HepG2 (cell line): ENCODE results near the gene TMEM41B. TPM values are rescaled to one million over a fixed set of nuclear protein-coding genes. Genes with fewer than 3 reads are reported as not detected.

ENCODE experiments used
- ARHGAP35 ChIP-seq: sonication (generic); formaldehyde crosslinking; IDR thresholded peaks from 2 replicates; pipeline ENCODE4 v1.9.0; 2022; ENCODE audit warnings: mild to moderate bottlenecking, inconsistent platforms, moderate library complexity, missing genetic modification reagents, borderline replicate concordance
- ATF2 ChIP-seq: sonication (generic); formaldehyde crosslinking; IDR thresholded peaks from 2 replicates; pipeline ENCODE4 v1.4.0; 2020; ENCODE audit warnings: missing genetic modification reagents
- CHD4 ChIP-seq: fragments of 200-600 bp; sonication (generic); IDR thresholded peaks from 2 replicates; pipeline ENCODE4 v1.7.0; 2017; ENCODE audit warnings: mild to moderate bottlenecking, low read length, borderline replicate concordance
- EED ChIP-seq: sonication (generic); formaldehyde crosslinking; IDR thresholded peaks from 2 replicates; pipeline ENCODE4 v1.5.0; 2020; ENCODE audit warnings: mild to moderate bottlenecking, missing genetic modification reagents
- FLYWCH1 ChIP-seq: sonication (generic); formaldehyde crosslinking; IDR thresholded peaks from 2 replicates; pipeline ENCODE4 v1.8.1; 2023; ENCODE audit warnings: mild to moderate bottlenecking, missing genetic modification reagents
- FOSL2 ChIP-seq: sonication (generic); formaldehyde crosslinking; IDR thresholded peaks from 2 replicates; pipeline ENCODE4 v1.4.0; 2020; ENCODE audit warnings: missing genetic modification reagents
- HNRNPLL ChIP-seq: fragments of 200-400 bp; formaldehyde crosslinking; IDR thresholded peaks from 2 replicates; pipeline ENCODE4 v1.6.1; 2017; ENCODE audit warnings: mild to moderate bottlenecking, low read depth, low read length; ENCODE audit not compliant: poor library complexity, severe bottlenecking
- JUND ChIP-seq: sonication (generic); formaldehyde crosslinking; IDR thresholded peaks from 2 replicates; pipeline ENCODE4 v1.8.0; 2022; ENCODE audit warnings: mild to moderate bottlenecking, missing genetic modification reagents
- PITX1 ChIP-seq: sonication (generic); formaldehyde crosslinking; IDR thresholded peaks from 2 replicates; pipeline ENCODE4 v1.5.1; 2020; ENCODE audit warnings: mild to moderate bottlenecking, missing genetic modification reagents
- PLRG1 ChIP-seq: fragments of 450-650 bp; conservative IDR thresholded peaks from 2 replicates; pipeline ENCODE4 v1.6.1; 2016
- PTBP1 ChIP-seq: fragments of 200-400 bp; formaldehyde crosslinking; IDR thresholded peaks from 2 replicates; pipeline ENCODE4 v1.6.1; 2018; ENCODE audit warnings: low read length, low read depth; ENCODE audit not compliant: poor library complexity, severe bottlenecking
- RARA ChIP-seq: IDR thresholded peaks from 2 replicates; pipeline ENCODE4 v1.6.1; 2016; ENCODE audit warnings: missing genetic modification reagents, missing compliant biosample characterization
- RBFOX2 ChIP-seq: fragments of 200-400 bp; formaldehyde crosslinking; IDR thresholded peaks from 2 replicates; pipeline ENCODE4 v1.6.1; 2017; ENCODE audit warnings: low read depth, mild to moderate bottlenecking, low read length
- SMAD1 ChIP-seq: sonication (generic); formaldehyde crosslinking; IDR thresholded peaks from 2 replicates; pipeline ENCODE4 v1.4.0; 2020; ENCODE audit warnings: missing genetic modification reagents, low read depth, mild to moderate bottlenecking, borderline replicate concordance
- SMAD9 ChIP-seq: sonication (generic); formaldehyde crosslinking; IDR thresholded peaks from 2 replicates; pipeline ENCODE4 v1.5.1; 2020; ENCODE audit warnings: mild to moderate bottlenecking, missing genetic modification reagents
- YEATS2 ChIP-seq: sonication (generic); formaldehyde crosslinking; IDR thresholded peaks from 2 replicates; pipeline ENCODE4 v1.4.0; 2020; ENCODE audit warnings: missing genetic modification reagents, borderline replicate concordance
- YY1 ChIP-seq: IDR thresholded peaks from 2 replicates; pipeline ENCODE4 v1.6.1; 2011; ENCODE audit warnings: low read length, low read depth, moderate library complexity, mild to moderate bottlenecking; ENCODE audit not compliant: insufficient read depth, insufficient replicate concordance
- ZBTB3 ChIP-seq: sonication (generic); formaldehyde crosslinking; IDR thresholded peaks from 2 replicates; pipeline ENCODE4 v1.4.0; 2020; ENCODE audit warnings: low read depth, mild to moderate bottlenecking, moderate library complexity, missing genetic modification reagents, borderline replicate concordance
- ZC3H13 ChIP-seq: sonication (generic); formaldehyde crosslinking; IDR thresholded peaks from 2 replicates; pipeline ENCODE4 v1.8.1; 2023; ENCODE audit warnings: mild to moderate bottlenecking, missing genetic modification reagents, moderate library complexity
- ZFX ChIP-seq: sonication (generic); formaldehyde crosslinking; IDR thresholded peaks from 2 replicates; pipeline ENCODE4 v1.4.0; 2020; ENCODE audit warnings: mild to moderate bottlenecking, low read depth, missing genetic modification reagents, moderate library complexity
- ZNF264 ChIP-seq: sonication (generic); formaldehyde crosslinking; IDR thresholded peaks from 2 replicates; pipeline ENCODE4 v1.4.0; 2020; ENCODE audit warnings: missing genetic modification reagents
- ZNF317 ChIP-seq: sonication (generic); formaldehyde crosslinking; IDR thresholded peaks from 2 replicates; pipeline ENCODE4 v1.5.0; 2020; ENCODE audit warnings: mild to moderate bottlenecking, missing genetic modification reagents
- ZNF567 ChIP-seq: sonication (generic); formaldehyde crosslinking; IDR thresholded peaks from 2 replicates; pipeline ENCODE4 v1.8.1; 2023; ENCODE audit warnings: mild to moderate bottlenecking, missing genetic modification reagents, borderline replicate concordance
- ZNF629 ChIP-seq: sonication (generic); formaldehyde crosslinking; conservative IDR thresholded peaks from 2 replicates; pipeline ENCODE4 v1.5.0; 2020; ENCODE audit warnings: missing genetic modification reagents
- ZNF644 ChIP-seq: IDR thresholded peaks from 2 replicates; pipeline ENCODE4 v1.6.1; 2016; ENCODE audit warnings: low read depth
- ZNF720 ChIP-seq: sonication (generic); formaldehyde crosslinking; IDR thresholded peaks from 2 replicates; pipeline ENCODE4 v1.4.0; 2020; ENCODE audit warnings: missing genetic modification reagents
- polyA plus RNA-seq, 8 experiments: library from polyadenylated mRNA; depleted of rRNA in 3 of 8; stranded (reverse) in 7 of 8; unstranded in 1 of 8; fragments of >200 nt; fragmentation: Illumina TruSeq in 4 of 8; extraction: Trizol in 4 of 8; gene quantifications; 2 replicates each; pipeline versions ENCODE4 v1.2.1 to v1.2.3, GENCODE V29; 2011 to 2016; ENCODE audit warnings: low read depth in 4 of 8, missing spikeins in 1 of 8, mixed read lengths in 1 of 8; ENCODE audit not compliant: insufficient read depth in 1 of 8
- total RNA-seq, 5 experiments: library from RNA; depleted of rRNA; stranded (reverse); fragments of >200 nt; fragmentation: Illumina TruSeq; extraction: Trizol; gene quantifications; 2 replicates each; pipeline ENCODE4 v1.2.3, GENCODE V29; 2016; ENCODE audit warnings: low read depth in 1 of 5
- TF ChIP-seq, protein P1 (sequence below): sonication (generic); formaldehyde crosslinking; IDR thresholded peaks from 2 replicates; pipeline ENCODE4 v1.4.0; 2020; ENCODE audit warnings: missing genetic modification reagents
- TF ChIP-seq, protein P2 (sequence below): sonication (generic); formaldehyde crosslinking; IDR thresholded peaks from 2 replicates; pipeline ENCODE4 v1.4.0; 2020; ENCODE audit warnings: missing genetic modification reagents, borderline replicate concordance

Gene TMEM41B
- total and polyA plus RNA-seq, 2 of the 13 experiments (the other 11 are each of a cell fraction or from before 2014, with no cell fraction given): 36.8 to 48.1 TPM

- no peak for TF ChIP-seq ATF2
- peak; percentile 95 for TF ChIP-seq ZNF629 (CRISPR knock-in tag)
- TF ChIP-seq YY1: no peak
- TF ChIP-seq, protein P1, sequence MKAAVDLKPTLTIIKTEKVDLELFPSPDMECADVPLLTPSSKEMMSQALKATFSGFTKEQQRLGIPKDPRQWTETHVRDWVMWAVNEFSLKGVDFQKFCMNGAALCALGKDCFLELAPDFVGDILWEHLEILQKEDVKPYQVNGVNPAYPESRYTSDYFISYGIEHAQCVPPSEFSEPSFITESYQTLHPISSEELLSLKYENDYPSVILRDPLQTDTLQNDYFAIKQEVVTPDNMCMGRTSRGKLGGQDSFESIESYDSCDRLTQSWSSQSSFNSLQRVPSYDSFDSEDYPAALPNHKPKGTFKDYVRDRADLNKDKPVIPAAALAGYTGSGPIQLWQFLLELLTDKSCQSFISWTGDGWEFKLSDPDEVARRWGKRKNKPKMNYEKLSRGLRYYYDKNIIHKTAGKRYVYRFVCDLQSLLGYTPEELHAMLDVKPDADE: no peak
- no peak for TF ChIP-seq JUND (CRISPR knock-in tag)
- TF ChIP-seq ZNF317 (CRISPR knock-in tag): no peak
- no peak for TF ChIP-seq ZNF720
- no peak for TF ChIP-seq PTBP1
- TF ChIP-seq EED (CRISPR knock-in tag): no peak
- TF ChIP-seq, protein P2, sequence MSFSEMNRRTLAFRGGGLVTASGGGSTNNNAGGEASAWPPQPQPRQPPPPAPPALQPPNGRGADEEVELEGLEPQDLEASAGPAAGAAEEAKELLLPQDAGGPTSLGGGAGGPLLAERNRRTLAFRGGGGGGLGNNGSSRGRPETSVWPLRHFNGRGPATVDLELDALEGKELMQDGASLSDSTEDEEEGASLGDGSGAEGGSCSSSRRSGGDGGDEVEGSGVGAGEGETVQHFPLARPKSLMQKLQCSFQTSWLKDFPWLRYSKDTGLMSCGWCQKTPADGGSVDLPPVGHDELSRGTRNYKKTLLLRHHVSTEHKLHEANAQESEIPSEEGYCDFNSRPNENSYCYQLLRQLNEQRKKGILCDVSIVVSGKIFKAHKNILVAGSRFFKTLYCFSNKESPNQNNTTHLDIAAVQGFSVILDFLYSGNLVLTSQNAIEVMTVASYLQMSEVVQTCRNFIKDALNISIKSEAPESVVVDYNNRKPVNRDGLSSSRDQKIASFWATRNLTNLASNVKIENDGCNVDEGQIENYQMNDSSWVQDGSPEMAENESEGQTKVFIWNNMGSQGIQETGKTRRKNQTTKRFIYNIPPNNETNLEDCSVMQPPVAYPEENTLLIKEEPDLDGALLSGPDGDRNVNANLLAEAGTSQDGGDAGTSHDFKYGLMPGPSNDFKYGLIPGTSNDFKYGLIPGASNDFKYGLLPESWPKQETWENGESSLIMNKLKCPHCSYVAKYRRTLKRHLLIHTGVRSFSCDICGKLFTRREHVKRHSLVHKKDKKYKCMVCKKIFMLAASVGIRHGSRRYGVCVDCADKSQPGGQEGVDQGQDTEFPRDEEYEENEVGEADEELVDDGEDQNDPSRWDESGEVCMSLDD: no peak
- no peak for TF ChIP-seq ZC3H13 (CRISPR knock-in tag)
- TF ChIP-seq ZFX: peak; percentile 68
- TF ChIP-seq HNRNPLL: no peak
- no peak for TF ChIP-seq RBFOX2
- TF ChIP-seq PITX1 (CRISPR knock-in tag): no peak
- TF ChIP-seq RARA (CRISPR knock-in tag): no peak
- TF ChIP-seq ARHGAP35 (CRISPR knock-in tag): no peak
- TF ChIP-seq YEATS2 (CRISPR knock-in tag): no peak
- TF ChIP-seq SMAD9 (CRISPR knock-in tag): no peak
- no peak for TF ChIP-seq ZNF264 (CRISPR knock-in tag)
- no peak for TF ChIP-seq ZNF567 (CRISPR knock-in tag)
- TF ChIP-seq FOSL2 (CRISPR knock-in tag): no peak
- no peak for TF ChIP-seq SMAD1 (CRISPR knock-in tag)
- TF ChIP-seq FLYWCH1 (CRISPR knock-in tag): no peak
- TF ChIP-seq ZBTB3 (CRISPR knock-in tag): no peak
- 0 out of 2 replicates have a peak, but pooled peaks have one; percentile 42 for TF ChIP-seq CHD4
- no peak for TF ChIP-seq PLRG1
- TF ChIP-seq ZNF644 (CRISPR knock-in tag): no peak
Observed at GRCh38 chr11:9313648-9314290, 624 bp downstream of the TMEM41B start (continued).
